T-helper 22 cell (primary cell): ENCODE results near the gene TAGLN3.

Experiments used
- DNase-seq: peaks from one replicate; pipeline ENCODE4 v3.0.0-alpha.2; 2020; ENCODE audit warnings: low read depth

TAGLN3 gene

GRCh38 chr3:112048911-112049310 is 50.2 kb downstream of the TAGLN3 start:
- DNase-seq = no peak

- DNase-seq = no peak
Measured at GRCh38 chr3:112053229-112053628, 54.5 kb downstream of the TAGLN3 start.

- no peak for DNase-seq
Measured at GRCh38 chr3:112056451-112056929, 57.8 kb downstream of the TAGLN3 start.

- no peak for DNase-seq
Measured at GRCh38 chr3:112059497-112059896, 60.8 kb downstream of the TAGLN3 start.

GRCh38 chr3:112061152-112061551 is 62.4 kb downstream of the TAGLN3 start:
- no peak for DNase-seq
